ENCODE results near the gene OR3A3.
"Not testable (repeated sequence)": the region's sequence is repeated elsewhere in the genome, so short reads cannot be mapped to it uniquely, and the experiment has no call there.

DNA sequence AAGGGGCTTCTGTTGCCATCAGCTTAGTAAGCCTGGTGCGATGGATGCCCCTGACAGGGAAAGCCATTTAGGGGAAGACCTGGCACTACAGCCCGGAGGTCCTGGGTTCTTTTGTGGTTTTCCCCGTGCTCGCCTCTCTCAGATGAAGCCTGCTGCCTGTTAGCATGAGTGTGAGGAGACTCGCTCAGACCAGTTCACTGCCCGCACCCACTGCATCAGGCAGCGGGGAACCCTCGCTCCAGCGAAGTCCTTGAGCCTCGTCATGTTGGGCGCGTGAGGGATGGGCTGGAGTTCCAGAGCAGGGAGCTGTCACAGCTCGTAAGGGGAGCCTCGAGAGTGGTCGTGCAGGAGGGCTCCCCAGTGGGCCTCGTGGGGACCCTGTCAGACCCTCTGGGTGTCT, 1.0 kb downstream of the OR3A3 start:
- TF ChIP-seq, protein P1, sequence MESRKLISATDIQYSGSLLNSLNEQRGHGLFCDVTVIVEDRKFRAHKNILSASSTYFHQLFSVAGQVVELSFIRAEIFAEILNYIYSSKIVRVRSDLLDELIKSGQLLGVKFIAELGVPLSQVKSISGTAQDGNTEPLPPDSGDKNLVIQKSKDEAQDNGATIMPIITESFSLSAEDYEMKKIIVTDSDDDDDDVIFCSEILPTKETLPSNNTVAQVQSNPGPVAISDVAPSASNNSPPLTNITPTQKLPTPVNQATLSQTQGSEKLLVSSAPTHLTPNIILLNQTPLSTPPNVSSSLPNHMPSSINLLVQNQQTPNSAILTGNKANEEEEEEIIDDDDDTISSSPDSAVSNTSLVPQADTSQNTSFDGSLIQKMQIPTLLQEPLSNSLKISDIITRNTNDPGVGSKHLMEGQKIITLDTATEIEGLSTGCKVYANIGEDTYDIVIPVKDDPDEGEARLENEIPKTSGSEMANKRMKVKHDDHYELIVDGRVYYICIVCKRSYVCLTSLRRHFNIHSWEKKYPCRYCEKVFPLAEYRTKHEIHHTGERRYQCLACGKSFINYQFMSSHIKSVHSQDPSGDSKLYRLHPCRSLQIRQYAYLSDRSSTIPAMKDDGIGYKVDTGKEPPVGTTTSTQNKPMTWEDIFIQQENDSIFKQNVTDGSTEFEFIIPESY (IDR thresholded peaks at IDR 0.05): not testable (repeated sequence)
- TF ChIP-seq, protein P2, sequence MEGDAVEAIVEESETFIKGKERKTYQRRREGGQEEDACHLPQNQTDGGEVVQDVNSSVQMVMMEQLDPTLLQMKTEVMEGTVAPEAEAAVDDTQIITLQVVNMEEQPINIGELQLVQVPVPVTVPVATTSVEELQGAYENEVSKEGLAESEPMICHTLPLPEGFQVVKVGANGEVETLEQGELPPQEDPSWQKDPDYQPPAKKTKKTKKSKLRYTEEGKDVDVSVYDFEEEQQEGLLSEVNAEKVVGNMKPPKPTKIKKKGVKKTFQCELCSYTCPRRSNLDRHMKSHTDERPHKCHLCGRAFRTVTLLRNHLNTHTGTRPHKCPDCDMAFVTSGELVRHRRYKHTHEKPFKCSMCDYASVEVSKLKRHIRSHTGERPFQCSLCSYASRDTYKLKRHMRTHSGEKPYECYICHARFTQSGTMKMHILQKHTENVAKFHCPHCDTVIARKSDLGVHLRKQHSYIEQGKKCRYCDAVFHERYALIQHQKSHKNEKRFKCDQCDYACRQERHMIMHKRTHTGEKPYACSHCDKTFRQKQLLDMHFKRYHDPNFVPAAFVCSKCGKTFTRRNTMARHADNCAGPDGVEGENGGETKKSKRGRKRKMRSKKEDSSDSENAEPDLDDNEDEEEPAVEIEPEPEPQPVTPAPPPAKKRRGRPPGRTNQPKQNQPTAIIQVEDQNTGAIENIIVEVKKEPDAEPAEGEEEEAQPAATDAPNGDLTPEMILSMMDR (IDR thresholded peaks at IDR 0.05 in 2 of 3, conservative IDR thresholded peaks at IDR 0.05 in 1 of 3; ENCODE audit: control insufficient read depth in 2 of 3, extremely low read depth in 1 of 3, insufficient read depth in 1 of 3, low read depth in 3 of 3, low read length in 3 of 3): not testable (repeated sequence)
- TF ChIP-seq SUZ12 (IDR thresholded peaks at IDR 0.05; ENCODE audit: unreplicated experiment); HCFC1 (IDR thresholded peaks at IDR 0.05; ENCODE audit: low read length): not testable (repeated sequence)
